PC-9 (cell line): Measurements from ENCODE around the gene FADS3. TPM values are rescaled to one million over a fixed set of nuclear protein-coding genes. Genes with fewer than 3 reads are reported as not detected.

Experiments used
- BruUV-seq: library from RNA; stranded (reverse); fragments of 400-500 nt; replicated peaks from 2 replicates; lab custom pipeline; 2021; lab: Mats Ljungman, UMichigan
- CTCF ChIA-PET: fragments of 300-600 bp; sonication (Branson Sonifier 250); formaldehyde crosslinking; loops from one replicate; lab custom pipeline; 2022; ENCODE audit warnings: antibody characterized with exemption; lab: Charles Lee
- POLR2A ChIA-PET: fragments of 300-600 bp; sonication (Branson Sonifier 250); formaldehyde crosslinking; loops from one replicate; lab custom pipeline; 2022; ENCODE audit warnings: antibody characterized with exemption; ENCODE audit not compliant: unreplicated experiment; lab: Charles Lee
- DNase-seq, 2 experiments: peaks; one replicate each; pipeline versions ENCODE4 v3.0.0 to v3.0.0-alpha.2; 2015 to 2022; ENCODE audit warnings: mixed read lengths in 1 of 2
- H2AFZ ChIP-seq: fragments of 200-600 bp; sonication (generic); 2 replicates; pipeline ENCODE4 v1.8.1; 2017; ENCODE audit warnings: antibody characterized with exemption
- H3F3A ChIP-seq: fragments of 200-600 bp; sonication (generic); 2 replicates; pipeline ENCODE4 v1.8.1; 2017; ENCODE audit warnings: antibody characterized with exemption, mild to moderate bottlenecking, low read depth; ENCODE audit not compliant: insufficient read depth
- H3K27ac ChIP-seq: fragments of 200-600 bp; sonication (generic); 2 replicates; pipeline ENCODE4 v1.6.1; 2016; ENCODE audit warnings: mixed run types
- H3K27me3 ChIP-seq: fragments of 200-600 bp; sonication (generic); 2 replicates; pipeline ENCODE4 v1.6.1; 2016; ENCODE audit warnings: low read depth, mixed run types; ENCODE audit not compliant: insufficient read depth
- H3K36me3 ChIP-seq: fragments of 200-600 bp; sonication (generic); 2 replicates; pipeline ENCODE4 v1.6.1; 2016; ENCODE audit warnings: low read depth, mixed run types
- H3K4me1 ChIP-seq: fragments of 200-600 bp; sonication (generic); replicated peaks from 2 replicates; pipeline ENCODE4 v1.6.1; 2016; ENCODE audit warnings: mixed run types; ENCODE audit not compliant: insufficient read depth
- H3K4me2 ChIP-seq: fragments of 200-600 bp; sonication (generic); 2 replicates; pipeline ENCODE4 v1.6.1; 2017; ENCODE audit warnings: mixed run types
- H3K4me3 ChIP-seq: fragments of 200-600 bp; sonication (generic); 2 replicates; pipeline ENCODE4 v1.6.1; 2016; ENCODE audit warnings: mixed run types
- H3K79me2 ChIP-seq: fragments of 200-600 bp; sonication (generic); 2 replicates; pipeline ENCODE4 v1.6.1; 2017; ENCODE audit warnings: low read depth, mixed run types
- H3K9me2 ChIP-seq: fragments of 200-600 bp; sonication (generic); 2 replicates; pipeline ENCODE4 v1.8.1; 2017; ENCODE audit warnings: mild to moderate bottlenecking; ENCODE audit not compliant: insufficient read depth
- H3K9me3 ChIP-seq: fragments of 200-600 bp; sonication (generic); 2 replicates; pipeline ENCODE4 v1.8.1; 2016; ENCODE audit warnings: low read depth; ENCODE audit not compliant: insufficient read depth
- H4K20me1 ChIP-seq: fragments of 200-600 bp; sonication (generic); 2 replicates; pipeline ENCODE4 v1.8.1; 2017; ENCODE audit not compliant: insufficient read depth
- CTCF ChIP-seq: fragments of 200-600 bp; sonication (generic); conservative IDR thresholded peaks from 2 replicates; pipeline ENCODE4 v1.6.1; 2017; ENCODE audit warnings: mixed run types, antibody characterized with exemption, mild to moderate bottlenecking, moderate library complexity
- EZH2 ChIP-seq: fragments of 200-600 bp; sonication (generic); IDR thresholded peaks from 2 replicates; pipeline ENCODE4 v1.8.0; 2017; ENCODE audit warnings: antibody characterized with exemption, low read depth
- intact Hi-C: fragments of 100-400 bp; cut with micrococcal nuclease; formaldehyde crosslinking; loops from one replicate; pipeline ENCODE4 v1.10.0; 2022; ENCODE audit not compliant: unreplicated experiment
- total RNA-seq: library from RNA; stranded (reverse); gene quantifications from 2 replicates; pipeline ENCODE4 v1.2.3, GENCODE V29; 2021

Gene FADS3
- total RNA-seq, 1 experiment from 2014 or later: 75.5 TPM

- Histone ChIP-seq H3K27me3 (no peaks in the 10 kb centered on the region), H3K4me1 (0 out of 2 replicates have a peak, but pooled peaks cover 3% of the 10 kb centered on the region), H3K79me2 (no peaks in the 10 kb centered on the region), H3F3A (no peaks in the 10 kb centered on the region), H3K9me3 (no peaks in the 10 kb centered on the region), H3K36me3 (no peaks in the 10 kb centered on the region), H4K20me1 (no peaks in the 10 kb centered on the region), H2AFZ (no peak overlapping the region), H3K27ac (no peak overlapping the region), H3K4me2 (no peak overlapping the region), H3K9me2 (no peaks in the 10 kb centered on the region), H3K4me3 (no peak overlapping the region)
- intact Hi-C loops: no loop called here
- POLR2A ChIA-PET: interaction anchor here (0.6 kb wide), 1 partner anchor 973 kb away, joined by 3 read pairs; no protein-coding TSS in a partner anchor
- DNase-seq: no peak
- no TSS peak for BruUV-seq
- CTCF ChIA-PET: no interaction called here
- TF ChIP-seq CTCF: no peak
- no peak for TF ChIP-seq EZH2
Measured at GRCh38 chr11:61875698-61876097, 15.6 kb downstream of the FADS3 start.

- no peaks in the 10 kb centered on the region for H3K79me2 ChIP-seq
- ChIA-PET CTCF (interaction anchor here (1.0 to 2.1 kb wide), 2 partner anchors 207 to 233 kb away, joined by 4 to 8 read pairs; no protein-coding TSS in a partner anchor), POLR2A (interaction anchor here (0.6 to 0.7 kb wide), 2 partner anchors 44 to 431 kb away, joined by 3 to 5 read pairs; no protein-coding TSS in a partner anchor)
- TF ChIP-seq CTCF (no peak), EZH2 (no peak)
- H3F3A ChIP-seq: no peaks in the 10 kb centered on the region
- no peaks in the 10 kb centered on the region for H3K9me2 ChIP-seq
- H3K27ac ChIP-seq: no peak overlapping the region
- H3K27me3 ChIP-seq: no peaks in the 10 kb centered on the region
- TSS peak; percentile 13 for BruUV-seq
- 0 out of 2 replicates have a peak, but pooled peaks cover 3% of the 10 kb centered on the region for H3K4me1 ChIP-seq
- DNase-seq: no peak
- H3K4me3 ChIP-seq: no peak overlapping the region
- intact Hi-C loops: loop anchor here (5.0 kb wide), 1 partner anchor 502 kb away; no protein-coding TSS in a partner anchor
- no peaks in the 10 kb centered on the region for H3K36me3 ChIP-seq
- no peaks in the 10 kb centered on the region for H4K20me1 ChIP-seq
- H2AFZ ChIP-seq: no peak overlapping the region
- H3K4me2 ChIP-seq: no peak overlapping the region
- H3K9me3 ChIP-seq: no peaks in the 10 kb centered on the region
Measured at GRCh38 chr11:61874853-61875252, 16.5 kb downstream of the FADS3 start.

- no TSS peak for BruUV-seq
- no peak for TF ChIP-seq EZH2
- no peak for TF ChIP-seq CTCF
- ChIA-PET CTCF (interaction anchor here (1.0 to 2.1 kb wide), 2 partner anchors 208 to 234 kb away, joined by 4 to 8 read pairs; no protein-coding TSS in a partner anchor), POLR2A (interaction anchor here (0.6 to 0.7 kb wide), 2 partner anchors 44 to 432 kb away, joined by 3 to 5 read pairs; no protein-coding TSS in a partner anchor)
- H3K4me1 ChIP-seq: 0 out of 2 replicates have a peak, but pooled peaks cover 3% of the 10 kb centered on the region
- peak in 1 of 2 experiments; percentile 58 for DNase-seq
- no peaks in the 10 kb centered on the region for H3K9me3 ChIP-seq
- no peaks in the 10 kb centered on the region for H3K36me3 ChIP-seq
- H3K4me3 ChIP-seq: no peak overlapping the region
- no peak overlapping the region for H3K4me2 ChIP-seq
- no peaks in the 10 kb centered on the region for H3K79me2 ChIP-seq
- H4K20me1 ChIP-seq: no peaks in the 10 kb centered on the region
- H3K27me3 ChIP-seq: no peaks in the 10 kb centered on the region
- no peaks in the 10 kb centered on the region for H3K9me2 ChIP-seq
- no peak overlapping the region for H3K27ac ChIP-seq
- intact Hi-C loops: loop anchor here (5.0 kb wide), 1 partner anchor 503 kb away; no protein-coding TSS in a partner anchor
- no peaks in the 10 kb centered on the region for H3F3A ChIP-seq
- H2AFZ ChIP-seq: no peak overlapping the region
Measured at GRCh38 chr11:61874377-61874809, 17.0 kb downstream of the FADS3 start.
